GM19043 (cell line): ENCODE data around the gene UBXN2A.
"Not testable (repeated sequence)": the region's sequence is repeated elsewhere in the genome, so short reads cannot be mapped to it uniquely, and the experiment has no call there.

Source experiments
- ATAC-seq: cut with Tn5 transposase; IDR thresholded peaks from one replicate; pipeline ENCODE4 v1.9.1; 2021; ENCODE audit warnings: low read depth; ENCODE audit not compliant: unreplicated experiment

UBXN2A gene

DNA sequence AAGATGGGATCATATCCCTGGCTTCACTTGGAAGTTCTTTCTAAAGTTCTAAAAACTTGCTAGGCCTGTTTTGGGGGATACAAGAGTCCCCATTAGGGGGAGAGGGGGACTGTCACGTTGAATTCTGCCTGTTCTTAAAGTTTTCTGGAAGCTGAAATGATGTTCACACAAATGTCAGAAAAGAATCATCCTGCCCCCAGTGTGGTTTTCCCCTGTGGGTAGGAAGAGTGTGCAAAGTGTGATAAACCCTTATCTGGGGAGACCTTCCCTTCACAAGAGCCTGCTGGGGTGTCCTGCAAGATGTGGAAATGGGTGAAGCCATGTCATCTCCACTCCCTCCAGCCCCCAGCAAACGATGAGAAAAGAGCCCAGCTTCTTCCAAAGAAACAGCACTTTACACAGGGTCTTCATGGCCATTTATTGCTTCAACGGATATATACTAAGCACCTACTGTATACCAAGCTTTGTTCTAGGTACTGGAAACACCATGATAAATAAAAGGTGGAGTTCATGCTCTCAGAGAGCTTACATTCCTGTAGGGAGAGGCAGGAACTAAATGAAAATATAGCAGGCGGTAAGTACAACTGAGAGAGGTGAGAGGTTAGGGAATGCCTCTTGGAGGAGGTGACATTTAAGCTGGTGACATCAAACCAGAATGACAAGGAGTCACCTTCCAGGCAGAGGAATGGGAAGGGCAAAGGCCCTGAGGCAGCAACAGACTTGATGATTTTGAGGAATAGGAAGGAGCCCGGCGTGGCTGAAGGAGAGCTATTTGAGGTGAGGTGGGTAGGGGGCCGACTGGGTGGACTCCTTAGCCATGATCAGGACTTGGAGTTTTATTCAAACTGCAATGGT lies 71.2 kb downstream of the UBXN2A start:
- ATAC-seq: no peak

DNA sequence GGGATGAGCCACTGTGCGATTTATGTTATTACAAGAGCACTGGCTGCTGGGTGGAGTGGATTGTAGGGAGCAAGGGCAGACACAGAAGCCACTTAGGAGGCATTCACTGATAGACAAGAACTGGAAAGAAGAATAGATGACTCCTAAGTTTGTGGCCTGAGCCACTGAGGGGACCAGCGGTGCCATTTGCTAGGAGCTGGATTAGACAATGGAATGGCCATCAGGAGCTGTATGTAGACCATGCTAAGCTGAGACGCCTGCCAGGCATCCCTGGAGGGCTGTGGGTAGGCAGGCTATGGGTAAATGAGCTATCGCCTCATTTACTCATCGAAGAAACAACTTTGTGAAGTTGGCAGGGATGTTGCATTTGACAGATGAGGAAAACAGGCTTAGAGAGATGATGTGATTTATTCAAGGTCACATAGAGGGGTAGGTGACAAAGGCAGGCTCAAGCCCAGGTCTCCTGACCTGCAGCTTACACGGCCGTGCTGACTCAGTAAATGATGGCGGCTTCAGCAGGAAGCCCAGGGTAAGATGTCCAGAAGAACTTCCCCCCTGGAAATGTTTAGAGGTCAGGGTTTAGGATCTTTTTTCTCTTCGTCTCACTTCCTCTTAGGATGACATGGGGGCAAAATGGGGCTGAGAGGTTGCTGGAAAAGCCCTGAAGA lies 72.4 kb downstream of the UBXN2A start:
- ATAC-seq: no peak

DNA sequence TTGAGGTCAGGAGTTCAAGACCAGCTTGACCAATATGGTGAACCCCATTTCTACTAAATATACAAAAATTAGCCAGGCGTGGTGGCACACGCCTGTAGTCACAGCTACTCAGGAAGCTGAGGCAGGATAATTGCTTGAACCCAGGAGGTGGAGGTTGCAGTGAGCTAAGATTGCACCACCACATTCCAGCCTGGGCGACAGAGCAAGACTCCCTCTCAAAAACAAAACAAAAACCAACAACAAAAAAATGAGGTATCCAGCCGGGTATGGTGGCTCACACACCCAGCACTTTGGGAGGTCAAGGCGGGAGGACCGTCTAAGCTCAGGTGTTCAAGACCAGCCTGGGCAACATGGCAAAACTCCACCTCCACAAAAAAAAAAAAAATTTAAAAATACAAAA lies 74.6 kb downstream of the UBXN2A start:
- not testable (repeated sequence) for ATAC-seq

DNA sequence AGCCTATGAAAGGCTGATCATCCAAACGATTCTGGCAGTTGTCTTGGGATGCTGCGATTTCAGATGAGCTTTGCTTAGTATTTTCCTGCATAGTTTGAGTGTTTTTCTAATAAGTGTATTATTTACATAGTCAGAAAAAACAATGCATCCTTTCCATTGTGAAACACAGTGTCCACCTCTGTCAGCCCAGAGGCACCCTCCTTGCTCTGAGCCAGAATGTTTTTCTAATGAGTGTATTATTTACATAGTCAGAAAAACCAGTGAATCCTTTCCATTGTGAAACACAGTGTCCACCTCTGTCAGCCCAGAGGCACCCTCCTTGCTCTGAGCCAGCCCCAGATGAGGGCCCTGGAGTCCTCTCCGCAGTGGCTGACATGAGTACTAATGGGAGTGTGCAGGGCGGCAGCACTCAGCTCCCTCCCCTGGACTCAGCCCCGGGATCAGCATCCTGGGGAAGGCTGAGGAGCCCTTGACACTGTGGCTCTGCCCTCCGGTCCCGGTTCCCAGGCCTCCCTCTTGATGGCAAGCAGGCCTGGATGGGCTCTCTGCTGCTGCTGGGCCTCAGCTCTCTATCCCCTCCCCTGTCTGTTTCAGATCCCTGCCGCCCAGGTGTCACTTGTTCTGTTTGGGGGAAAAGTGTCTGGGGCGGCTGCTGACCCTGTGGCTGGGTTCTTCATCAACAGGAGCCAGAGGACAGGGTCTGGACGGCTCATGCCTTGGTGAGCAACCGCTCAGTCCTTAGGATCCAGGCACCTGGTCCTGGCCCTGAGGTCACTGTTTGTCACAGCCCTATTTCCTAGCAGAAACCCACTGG lies 75.5 kb downstream of the UBXN2A start:
- no peak for ATAC-seq

DNA sequence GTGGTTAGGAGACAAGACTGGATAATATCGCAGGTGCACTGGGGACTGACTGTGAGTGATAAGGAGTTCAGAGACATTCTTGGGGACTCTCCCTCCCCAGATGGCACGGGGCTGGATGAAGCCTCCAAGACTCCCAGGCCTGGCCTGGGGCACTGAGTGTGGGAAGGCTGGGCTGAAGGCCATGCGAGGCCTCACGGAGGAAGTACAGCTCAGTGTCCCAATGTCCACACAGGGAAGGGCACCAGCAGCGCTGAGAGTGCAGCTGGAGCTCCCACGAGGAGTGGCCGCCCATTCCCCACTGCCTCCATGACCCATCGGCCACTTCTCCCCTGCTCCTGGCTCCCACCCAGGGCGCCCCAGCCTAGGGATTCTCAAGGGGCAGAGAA lies 76.1 kb downstream of the UBXN2A start:
- ATAC-seq: no peak

DNA sequence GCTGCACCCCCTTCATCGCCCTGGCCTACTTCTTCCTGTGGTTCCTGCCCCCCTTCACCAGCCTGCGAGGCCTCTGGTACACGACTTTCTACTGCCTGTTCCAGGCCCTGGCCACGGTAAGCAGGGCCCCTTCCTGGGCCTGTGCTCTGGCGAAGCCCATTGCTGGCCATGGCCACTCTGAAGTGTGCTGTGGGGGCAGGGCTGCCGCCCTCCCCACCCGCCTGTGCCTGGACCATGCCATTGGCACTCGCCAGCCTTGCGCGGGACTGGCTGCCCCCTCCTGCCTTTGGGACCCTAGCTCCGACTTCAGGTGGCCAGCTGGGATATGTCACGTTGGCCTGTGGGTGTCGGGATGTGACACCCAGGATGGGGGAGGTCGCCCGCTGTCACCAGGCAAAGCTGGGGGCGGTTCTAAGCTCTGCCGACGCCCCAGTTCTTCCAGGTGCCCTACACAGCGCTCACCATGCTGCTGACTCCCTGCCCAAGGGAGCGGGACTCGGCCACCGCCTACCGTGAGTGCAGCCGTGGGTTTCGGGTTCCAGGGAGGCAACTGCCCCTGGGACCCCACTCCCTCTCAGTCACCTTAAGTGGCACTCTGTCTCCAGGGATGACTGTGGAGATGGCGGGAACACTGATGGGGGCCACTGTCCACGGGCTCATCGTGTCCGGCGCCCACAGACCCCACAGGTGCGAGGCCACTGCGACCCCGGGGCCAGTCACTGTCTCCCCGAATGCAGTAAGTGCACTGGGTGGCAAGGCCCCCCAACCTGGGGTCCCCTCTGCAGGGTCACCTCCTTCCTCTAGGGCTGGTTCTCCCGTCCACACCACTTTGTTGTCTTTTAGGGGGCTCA lies 76.8 kb downstream of the UBXN2A start:
- ATAC-seq: no peak

DNA sequence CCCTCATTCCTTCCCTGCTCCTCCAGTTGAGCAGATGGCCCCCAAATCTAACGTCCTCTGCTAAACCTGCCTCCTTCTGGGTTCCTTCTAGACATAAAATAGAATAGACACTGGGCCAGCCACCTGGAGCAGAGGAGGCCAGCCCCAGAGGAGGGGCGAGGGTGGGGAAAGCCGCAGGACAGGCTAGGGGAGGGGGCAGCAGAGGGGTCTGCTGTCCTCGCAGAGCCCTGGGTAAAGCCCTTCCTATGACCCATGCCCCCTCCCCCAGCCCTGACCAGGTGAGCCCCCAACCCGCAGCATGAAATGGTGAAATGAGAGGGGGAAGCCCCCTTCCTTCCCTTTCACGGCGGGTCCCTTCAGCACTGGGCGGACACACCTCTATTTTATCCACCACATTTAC lies 77.4 kb downstream of the UBXN2A start:
- no peak for ATAC-seq

DNA sequence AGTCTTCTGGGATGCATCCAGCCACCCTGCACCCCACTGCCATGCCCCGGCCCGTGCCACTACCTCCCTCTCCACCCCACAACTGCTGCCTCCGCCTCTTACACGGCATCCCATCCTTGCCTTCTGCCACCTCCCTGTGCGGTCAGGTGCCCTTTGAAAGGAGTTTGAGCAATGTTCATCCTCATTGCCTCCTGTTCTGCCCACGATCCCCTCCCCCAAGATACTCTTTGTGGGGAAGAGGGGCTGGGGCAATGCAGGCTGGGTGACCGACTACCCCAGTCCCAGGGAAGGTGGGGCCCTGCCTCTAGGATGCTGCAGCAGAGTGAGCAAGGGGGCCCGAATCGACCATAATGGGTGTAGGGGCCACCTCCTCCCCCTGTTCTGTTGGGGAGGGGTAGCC lies 78.0 kb downstream of the UBXN2A start:
- no peak for ATAC-seq

DNA sequence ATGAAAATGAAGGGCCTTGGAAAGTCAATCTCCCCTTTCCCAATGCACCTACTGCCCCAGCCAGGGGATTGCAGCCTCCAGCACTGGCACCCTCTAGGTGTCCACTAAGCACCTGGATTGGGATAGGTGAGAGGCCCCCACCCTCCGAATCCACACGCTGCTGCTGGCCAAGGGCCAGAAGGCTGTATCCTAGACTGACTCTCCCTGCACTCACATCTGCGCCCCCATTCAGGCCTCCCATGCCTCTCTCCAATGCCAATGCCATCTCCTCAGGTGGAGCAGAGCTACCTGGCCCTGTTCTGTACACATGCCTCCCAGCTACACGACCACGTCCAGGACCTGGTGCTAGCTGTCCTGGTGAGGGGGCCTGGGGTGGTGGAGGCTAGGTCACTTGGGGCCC lies 79.5 kb downstream of the UBXN2A start:
- ATAC-seq: no peak

DNA sequence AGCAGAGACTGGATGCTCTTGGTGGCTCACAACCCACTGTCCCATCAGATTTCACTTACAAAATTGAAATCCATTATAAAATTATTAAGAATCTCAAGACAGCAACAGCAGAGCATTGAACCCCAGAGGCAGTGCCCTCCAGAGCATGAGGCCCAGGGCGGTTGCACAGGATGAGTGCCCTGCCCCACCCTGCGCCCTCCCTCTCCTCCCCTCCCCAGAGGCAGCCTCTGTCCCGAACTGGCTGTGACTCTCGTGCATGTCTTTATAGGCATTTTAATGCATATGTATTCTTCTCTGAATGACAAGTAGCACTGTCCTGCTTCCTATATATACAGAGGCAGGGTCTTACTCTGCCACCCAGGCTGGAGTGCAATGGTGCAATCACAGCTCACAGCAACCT lies 80.0 kb downstream of the UBXN2A start:
- no peak for ATAC-seq

DNA sequence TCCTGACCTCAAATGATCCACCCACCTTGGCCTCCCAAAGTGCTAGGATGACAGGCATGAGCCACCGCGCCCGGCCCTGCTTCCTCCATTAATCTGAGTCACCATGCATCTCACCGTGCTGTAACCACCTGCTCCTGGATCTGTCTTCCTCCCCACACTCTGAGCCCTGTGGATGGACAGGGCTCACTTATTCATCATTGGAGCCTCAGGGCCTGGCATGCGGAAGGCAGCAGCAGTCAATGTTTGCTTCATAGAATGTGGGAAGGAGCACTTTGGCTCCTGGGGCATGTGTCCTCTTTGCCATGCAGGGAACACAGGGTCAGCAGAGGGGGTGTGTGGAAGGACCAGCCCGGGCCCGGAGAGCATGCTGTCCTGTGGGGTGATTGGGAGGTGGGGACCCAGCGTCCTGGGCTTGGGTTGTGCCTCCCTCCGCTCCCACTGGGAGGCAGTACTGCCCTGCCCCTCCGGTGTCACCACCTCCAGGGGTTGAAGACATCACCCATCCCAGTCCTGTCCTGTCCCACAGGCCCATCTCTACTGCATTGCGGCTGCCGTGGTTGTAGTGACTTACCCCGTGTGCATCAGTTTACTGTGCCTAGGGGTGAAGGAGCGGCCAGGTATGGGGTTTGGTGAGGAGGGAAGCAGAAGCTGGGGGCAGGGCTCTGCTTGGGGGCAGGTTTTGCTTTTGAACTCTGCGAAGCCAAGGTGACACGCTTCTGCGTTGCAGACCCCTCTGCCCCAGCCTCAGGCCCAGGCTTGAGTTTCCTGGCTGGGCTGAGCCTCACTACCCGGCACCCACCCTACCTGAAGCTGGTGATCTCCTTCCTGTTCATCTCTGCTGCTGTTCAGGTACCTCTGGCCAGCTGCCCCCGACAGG lies 81.1 kb downstream of the UBXN2A start:
- no peak for ATAC-seq

DNA sequence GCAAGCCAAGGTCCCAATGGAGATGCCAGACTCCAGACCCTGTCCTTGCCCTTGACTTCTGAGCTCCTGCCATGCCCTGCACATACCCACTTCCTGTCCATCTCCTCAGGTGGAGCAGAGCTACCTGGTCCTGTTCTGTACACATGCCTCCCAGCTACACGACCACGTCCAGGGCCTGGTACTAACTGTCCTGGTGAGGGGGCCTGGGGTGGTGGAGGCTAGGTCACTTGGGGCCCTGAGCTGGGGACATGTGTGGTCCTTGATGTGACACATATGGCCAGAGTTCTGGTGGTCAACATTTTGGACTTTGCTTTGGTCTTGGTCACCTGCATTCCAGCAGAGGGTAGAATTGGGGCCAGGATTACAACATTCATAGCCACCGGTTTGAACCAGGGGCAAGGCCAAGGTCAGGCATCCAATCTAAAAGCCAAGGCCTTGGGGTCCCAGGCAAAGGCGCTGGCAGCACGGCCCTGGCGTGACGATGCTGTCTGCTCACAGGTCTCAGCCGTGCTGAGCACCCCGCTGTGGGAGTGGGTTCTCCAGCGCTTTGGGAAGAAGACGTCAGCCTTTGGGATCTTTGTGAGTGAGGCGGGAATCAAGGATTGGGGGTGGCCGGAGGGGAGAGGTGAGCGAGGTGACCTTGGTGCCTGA lies 82.2 kb downstream of the UBXN2A start:
- ATAC-seq: no peak

DNA sequence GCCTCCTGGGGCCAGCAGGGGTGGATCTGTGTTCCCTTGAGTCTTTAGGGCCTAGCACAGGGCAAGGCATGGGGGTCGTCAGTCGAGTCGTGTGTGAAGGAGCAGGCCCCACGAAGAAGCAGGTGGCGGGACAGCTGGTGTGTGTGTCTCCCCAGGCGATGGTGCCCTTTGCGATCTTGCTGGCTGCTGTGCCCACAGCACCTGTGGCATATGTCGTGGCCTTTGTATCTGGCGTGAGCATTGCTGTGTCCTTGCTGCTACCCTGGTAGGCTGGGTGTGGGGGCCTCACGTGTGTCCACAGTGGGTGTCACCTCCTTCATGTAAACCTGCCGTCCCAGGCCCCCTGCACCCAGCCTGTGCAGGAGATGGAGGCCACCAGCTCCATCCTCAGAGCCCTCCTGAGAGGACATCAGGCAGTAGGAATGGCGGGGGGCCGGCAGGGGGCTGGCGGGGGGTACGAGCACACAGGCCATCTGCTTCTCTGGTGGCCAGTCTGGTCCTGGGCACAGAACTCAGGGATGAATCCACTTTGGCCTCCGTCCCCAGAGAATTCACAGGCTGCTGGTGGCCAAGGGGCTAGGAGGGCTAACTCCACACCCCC lies 82.8 kb downstream of the UBXN2A start:
- ATAC-seq: no peak

DNA sequence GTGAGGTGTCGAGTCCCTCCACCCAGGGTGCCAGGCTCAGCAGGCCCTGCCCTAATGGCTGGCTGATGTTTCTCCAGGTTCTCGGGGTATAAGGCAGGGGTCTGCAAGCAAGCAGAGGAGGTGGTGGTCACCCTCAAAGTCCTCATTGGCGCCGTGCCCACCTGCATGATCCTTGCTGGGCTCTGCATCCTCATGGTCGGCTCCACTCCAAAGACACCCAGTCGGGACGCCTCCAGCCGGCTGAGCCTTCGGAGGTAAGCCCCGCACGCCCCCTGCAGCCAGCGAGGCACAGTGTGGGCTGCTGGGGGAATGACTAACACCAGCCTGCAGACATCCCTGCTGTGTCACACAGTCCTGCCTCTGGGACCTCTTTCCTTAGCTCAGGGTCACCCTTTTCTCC lies 83.8 kb downstream of the UBXN2A start:
- no peak for ATAC-seq

DNA sequence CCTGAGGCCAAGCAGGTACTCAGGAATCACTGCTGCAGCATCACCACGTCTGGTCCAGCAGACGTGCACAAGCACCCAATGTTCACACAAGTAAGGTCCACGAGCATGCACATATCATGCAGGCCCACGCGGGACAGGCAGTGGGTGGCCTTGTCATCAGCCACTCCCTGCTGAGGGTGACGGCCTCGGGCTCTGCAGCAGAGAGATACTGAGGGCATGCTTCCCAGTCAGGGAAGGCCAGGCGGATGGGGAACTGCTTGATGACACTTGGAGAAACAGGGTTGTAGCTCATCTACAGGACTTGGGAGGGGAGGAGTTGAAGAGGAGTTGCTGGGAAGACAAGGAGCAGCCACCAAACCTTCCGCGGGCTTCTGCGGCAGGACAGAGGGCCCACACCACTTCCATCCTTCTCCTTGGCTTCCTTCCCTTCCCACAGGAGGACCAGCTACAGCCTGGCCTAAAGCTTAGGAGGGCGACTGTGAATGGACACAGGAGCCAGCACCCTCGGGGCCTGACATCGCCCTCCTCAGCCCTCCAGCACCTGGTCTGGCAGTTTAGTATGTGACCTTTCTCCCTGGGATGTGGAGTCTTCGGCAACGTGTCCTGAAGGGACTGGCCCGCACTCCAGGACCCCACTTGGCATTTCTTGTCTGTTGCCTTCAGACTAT lies 84.9 kb downstream of the UBXN2A start:
- ATAC-seq: no peak

DNA sequence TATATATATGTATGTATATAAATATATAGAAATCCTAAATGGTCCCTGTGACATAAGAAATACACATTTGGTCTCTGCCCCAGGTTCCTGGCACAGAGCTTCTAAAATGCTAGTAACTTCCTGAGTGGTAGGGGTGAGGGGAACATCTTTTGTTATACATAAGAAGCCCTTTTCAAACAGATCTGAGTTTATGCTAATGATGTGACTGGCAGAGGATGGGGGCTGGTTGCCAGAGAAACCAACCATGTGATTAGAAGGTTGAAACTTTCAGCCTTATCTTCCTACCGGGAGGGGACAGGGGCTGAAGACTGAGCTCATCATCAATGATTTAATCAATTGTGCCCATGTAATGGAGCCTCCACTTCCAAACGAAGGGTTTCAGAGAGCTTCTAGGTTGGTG lies 86.0 kb downstream of the UBXN2A start:
- no peak for ATAC-seq

DNA sequence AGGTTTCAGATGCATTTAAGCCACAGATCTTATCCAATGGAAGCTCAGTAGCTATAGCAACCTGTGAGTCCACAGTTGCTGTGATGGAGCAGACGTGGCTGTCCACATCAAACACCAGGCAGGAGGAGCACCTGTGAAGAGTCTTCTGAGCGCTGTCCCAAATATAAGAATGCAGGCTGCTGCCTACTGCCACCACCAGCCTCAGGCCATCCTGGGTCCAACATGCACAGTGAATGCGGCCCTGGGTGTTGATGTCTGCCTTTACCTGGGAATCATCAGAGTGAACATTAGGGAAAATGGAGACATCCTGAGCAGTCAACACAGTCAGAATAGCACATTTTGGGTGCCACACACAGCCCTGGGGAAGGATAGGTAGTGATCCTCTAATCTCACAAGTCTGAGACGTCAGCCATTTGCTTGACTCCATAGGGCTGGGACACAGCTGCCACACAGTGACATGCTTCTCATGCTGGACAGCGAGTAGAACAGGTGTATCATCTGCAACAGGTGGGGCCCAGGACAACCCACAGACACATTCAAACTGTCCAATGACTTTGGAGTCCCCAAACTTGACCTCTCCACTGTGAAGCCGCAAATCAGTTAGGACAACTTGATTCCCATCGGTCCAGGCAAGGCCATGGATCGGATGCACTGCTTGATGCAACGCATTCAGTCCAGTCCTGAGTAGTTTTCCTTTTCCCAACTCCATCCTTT lies 98.7 kb downstream of the UBXN2A start:
- ATAC-seq: no peak
